Testis (tissue), 3 donors: ENCODE measurements around the gene SLC51B. TPM values are rescaled to one million over a fixed set of nuclear protein-coding genes. Genes with fewer than 3 reads are reported as not detected.

Source experiments
- DNase-seq: peaks from one replicate; pipeline ENCODE4 v3.0.0-alpha.2; 2019
- H3K27ac ChIP-seq, 2 donors: fragments of 200-600 bp; sonication (generic); one replicate each; pipeline ENCODE4 v1.5.1; 2019
- H3K27me3 ChIP-seq: fragments of 200-600 bp; sonication (generic); one replicate; pipeline ENCODE4 v1.5.1; 2019
- H3K36me3 ChIP-seq: fragments of 200-600 bp; sonication (generic); one replicate; pipeline ENCODE4 v1.5.1; 2017; ENCODE audit warnings: low read depth; ENCODE audit errors: missing control alignments
- H3K4me1 ChIP-seq: fragments of 200-600 bp; sonication (generic); one replicate; pipeline ENCODE4 v1.5.1; 2019
- H3K4me3 ChIP-seq, 2 donors: fragments of 200-600 bp; sonication (generic); one replicate each; pipeline ENCODE4 v1.5.1; 2017 to 2019
- H3K9me3 ChIP-seq: fragments of 200-600 bp; sonication (generic); one replicate; pipeline ENCODE4 v1.5.1; 2017
- CTCF ChIP-seq, 3 experiments: fragments of 450-650 bp in 2 of 3; fragments of 200-600 bp in 1 of 3; sonication (generic) in 1 of 3; IDR thresholded peaks; one replicate each; pipeline ENCODE4 v1.5.1; 2016 to 2019; ENCODE audit warnings: antibody characterized with exemption in 3 of 3, mild to moderate bottlenecking in 2 of 3, moderate library complexity in 1 of 3
- POLR2A ChIP-seq: fragments of 450-650 bp; IDR thresholded peaks from one replicate; pipeline ENCODE4 v1.6.1; 2017; ENCODE audit warnings: antibody characterized with exemption, mild to moderate bottlenecking, moderate library complexity
- WGBS, 2 donors: methylation state at CpG; one replicate each; pipeline ENCODE4 v1.1.5; 2018; 5-methylcytosine and 5-hydroxymethylcytosine counted together
- intact Hi-C: fragments of 100-400 bp; cut with DNase I; formaldehyde crosslinking; loops from one replicate; pipeline ENCODE4 v1.15.1; 2023; ENCODE audit warnings: low total_unique reads
- polyA plus RNA-seq: library from polyadenylated mRNA; stranded (reverse); fragments of 350-450 nt; fragmentation: Illumina TruSeq; extraction: RNeasy Lipid Tissue Mini Kit (QIAGEN cat#74804); gene quantifications from one replicate; pipeline ENCODE4 v1.2.3, GENCODE V29; 2014; ENCODE audit warnings: low read depth, low replicate concordance; ENCODE audit not compliant: insufficient read depth
- total RNA-seq, 2 donors: library from RNA; depleted of rRNA; stranded (reverse); fragments of >200 nt; gene quantifications; one replicate each; pipeline ENCODE4 v1.2.3, GENCODE V29; 2016

Gene SLC51B
- total and polyA plus RNA-seq, 3 donors from 2014 or later, result 1.1 to 13.6 (median 3.8) TPM

GRCh38 chr15:65037309-65037708, 7.9 kb upstream of the SLC51B start:
- Histone ChIP-seq H3K4me3 (no peak overlapping the region), H3K36me3 (no peaks in the 10 kb centered on the region), H3K9me3 (no peaks in the 10 kb centered on the region), H3K27me3 (no peaks in the 10 kb centered on the region), H3K4me1 (no peaks in the 10 kb centered on the region), H3K27ac (no peak overlapping the region)
- WGBS, 2 donors, result 66 to 68% methylated on average over 1 of the region's 1 CpG
- DNase-seq, result no peak
- intact Hi-C loops, result loop anchor here (10.0 kb wide), 1 partner anchor 47 kb away; no protein-coding TSS in a partner anchor
- TF ChIP-seq CTCF (IDR thresholded peaks at IDR 0.05) (no peak), POLR2A (no peak)

GRCh38 chr15:65038428-65038827, 6.8 kb upstream of the SLC51B start:
- no peak overlapping the region for H3K27ac ChIP-seq
- no peaks in the 10 kb centered on the region for H3K9me3 ChIP-seq
- no peak for DNase-seq
- no peak overlapping the region for H3K4me3 ChIP-seq
- no peaks in the 10 kb centered on the region for H3K36me3 ChIP-seq
- intact Hi-C loops, result loop anchor here (10.0 kb wide), 1 partner anchor 46 kb away; no protein-coding TSS in a partner anchor
- H3K27me3 ChIP-seq, result no peaks in the 10 kb centered on the region
- 94 to 98% methylated on average over 3 of the region's 3 CpGs for WGBS, 2 donors
- H3K4me1 ChIP-seq, result no peaks in the 10 kb centered on the region
- TF ChIP-seq CTCF (IDR thresholded peaks at IDR 0.05) (no peak), POLR2A (no peak)

- H3K27ac ChIP-seq, result no peak overlapping the region
- intact Hi-C loops, result loop anchor here (10.0 kb wide), 1 partner anchor 46 kb away; no protein-coding TSS in a partner anchor
- no peaks in the 10 kb centered on the region for H3K4me1 ChIP-seq
- DNase-seq, result no peak
- H3K4me3 ChIP-seq, result no peak overlapping the region
- no peaks in the 10 kb centered on the region for H3K27me3 ChIP-seq
- 79 to 82% methylated on average over 5 of the region's 5 CpGs for WGBS, 2 donors
- TF ChIP-seq CTCF (IDR thresholded peaks at IDR 0.05), result no peak
- H3K36me3 ChIP-seq, result no peaks in the 10 kb centered on the region
- H3K9me3 ChIP-seq, result no peaks in the 10 kb centered on the region
These were observed 6.4 kb upstream of the SLC51B start for GRCh38 chr15:65038836-65039235.

GRCh38 chr15:65040461-65040860, 4.7 kb upstream of the SLC51B start:
- Histone ChIP-seq H3K36me3 (no peaks in the 10 kb centered on the region), H3K9me3 (no peaks in the 10 kb centered on the region), H3K27ac (no peak overlapping the region), H3K4me1 (no peaks in the 10 kb centered on the region), H3K4me3 (no peak overlapping the region), H3K27me3 (no peaks in the 10 kb centered on the region)
- TF ChIP-seq POLR2A (no peak), CTCF (IDR thresholded peaks at IDR 0.05) (no peak)
- WGBS, 2 donors, result 90 to 91% methylated on average over 6 of the region's 6 CpGs
- intact Hi-C loops, result no loop called here
- no peak for DNase-seq

GRCh38 chr15:65041787-65042186, 3.4 kb upstream of the SLC51B start:
- Histone ChIP-seq H3K4me1 (no peaks in the 10 kb centered on the region), H3K4me3 (no peak overlapping the region), H3K36me3 (no peaks in the 10 kb centered on the region), H3K27me3 (no peaks in the 10 kb centered on the region), H3K27ac (no peak overlapping the region), H3K9me3 (no peaks in the 10 kb centered on the region)
- TF ChIP-seq POLR2A (no peak), CTCF (IDR thresholded peaks at IDR 0.05) (no peak)
- intact Hi-C loops, result no loop called here
- WGBS, 2 donors, result 91 to 93% methylated on average over 2 of the region's 2 CpGs
- no peak for DNase-seq
